GM12878 (cell line): ENCODE measurements around the gene TRPM6.

Experiments used
- ETV6 ChIP-seq, 2 experiments: fragments of 450-650 bp in 1 of 2; IDR thresholded peaks in 1 of 2; conservative IDR thresholded peaks in 1 of 2; 2 replicates each; pipeline ENCODE4 v1.6.1; 2014; ENCODE audit warnings: antibody characterized with exemption in 1 of 2, borderline replicate concordance in 1 of 2, low read depth in 1 of 2, mild to moderate bottlenecking in 1 of 2, moderate library complexity in 1 of 2
- FOXK2 ChIP-seq: fragments of 450-650 bp; IDR thresholded peaks from 2 replicates; pipeline ENCODE4 v1.6.1; 2017; ENCODE audit warnings: mild to moderate bottlenecking, moderate library complexity
- POLR2AphosphoS2 ChIP-seq: IDR thresholded peaks from 2 replicates; pipeline ENCODE4 v1.6.1; 2011; ENCODE audit warnings: low read depth, mild to moderate bottlenecking, low read length, improper control_type of control experiment, moderate library complexity
- SIN3A ChIP-seq: IDR thresholded peaks from 2 replicates; pipeline ENCODE4 v1.6.1; 2012; ENCODE audit warnings: low read depth, low read length, improper control_type of control experiment
- TF ChIP-seq, protein P1 (sequence below): IDR thresholded peaks from 2 replicates; pipeline ENCODE4 v1.6.1; 2012; ENCODE audit warnings: mild to moderate bottlenecking, low read depth, low read length
- TF ChIP-seq, protein P2 (sequence below): IDR thresholded peaks from 2 replicates; pipeline ENCODE4 v1.6.1; 2011; ENCODE audit warnings: low read depth, low read length, improper control_type of control experiment, borderline replicate concordance

- TF ChIP-seq SIN3A (no peak), FOXK2 (no peak), ETV6 (conservative IDR thresholded peaks at IDR 0.05 in 1 of 2, IDR thresholded peaks at IDR 0.05 in 1 of 2; ENCODE audit: borderline replicate concordance in 1 of 2, low read depth in 1 of 2) (no peak), POLR2AphosphoS2 (no peak)
- TF ChIP-seq, protein P1, sequence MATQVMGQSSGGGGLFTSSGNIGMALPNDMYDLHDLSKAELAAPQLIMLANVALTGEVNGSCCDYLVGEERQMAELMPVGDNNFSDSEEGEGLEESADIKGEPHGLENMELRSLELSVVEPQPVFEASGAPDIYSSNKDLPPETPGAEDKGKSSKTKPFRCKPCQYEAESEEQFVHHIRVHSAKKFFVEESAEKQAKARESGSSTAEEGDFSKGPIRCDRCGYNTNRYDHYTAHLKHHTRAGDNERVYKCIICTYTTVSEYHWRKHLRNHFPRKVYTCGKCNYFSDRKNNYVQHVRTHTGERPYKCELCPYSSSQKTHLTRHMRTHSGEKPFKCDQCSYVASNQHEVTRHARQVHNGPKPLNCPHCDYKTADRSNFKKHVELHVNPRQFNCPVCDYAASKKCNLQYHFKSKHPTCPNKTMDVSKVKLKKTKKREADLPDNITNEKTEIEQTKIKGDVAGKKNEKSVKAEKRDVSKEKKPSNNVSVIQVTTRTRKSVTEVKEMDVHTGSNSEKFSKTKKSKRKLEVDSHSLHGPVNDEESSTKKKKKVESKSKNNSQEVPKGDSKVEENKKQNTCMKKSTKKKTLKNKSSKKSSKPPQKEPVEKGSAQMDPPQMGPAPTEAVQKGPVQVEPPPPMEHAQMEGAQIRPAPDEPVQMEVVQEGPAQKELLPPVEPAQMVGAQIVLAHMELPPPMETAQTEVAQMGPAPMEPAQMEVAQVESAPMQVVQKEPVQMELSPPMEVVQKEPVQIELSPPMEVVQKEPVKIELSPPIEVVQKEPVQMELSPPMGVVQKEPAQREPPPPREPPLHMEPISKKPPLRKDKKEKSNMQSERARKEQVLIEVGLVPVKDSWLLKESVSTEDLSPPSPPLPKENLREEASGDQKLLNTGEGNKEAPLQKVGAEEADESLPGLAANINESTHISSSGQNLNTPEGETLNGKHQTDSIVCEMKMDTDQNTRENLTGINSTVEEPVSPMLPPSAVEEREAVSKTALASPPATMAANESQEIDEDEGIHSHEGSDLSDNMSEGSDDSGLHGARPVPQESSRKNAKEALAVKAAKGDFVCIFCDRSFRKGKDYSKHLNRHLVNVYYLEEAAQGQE: no peak
- TF ChIP-seq, protein P2, sequence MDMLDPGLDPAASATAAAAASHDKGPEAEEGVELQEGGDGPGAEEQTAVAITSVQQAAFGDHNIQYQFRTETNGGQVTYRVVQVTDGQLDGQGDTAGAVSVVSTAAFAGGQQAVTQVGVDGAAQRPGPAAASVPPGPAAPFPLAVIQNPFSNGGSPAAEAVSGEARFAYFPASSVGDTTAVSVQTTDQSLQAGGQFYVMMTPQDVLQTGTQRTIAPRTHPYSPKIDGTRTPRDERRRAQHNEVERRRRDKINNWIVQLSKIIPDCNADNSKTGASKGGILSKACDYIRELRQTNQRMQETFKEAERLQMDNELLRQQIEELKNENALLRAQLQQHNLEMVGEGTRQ: no peak
These were observed 165.7 kb downstream of the TRPM6 start for GRCh38 chr9:74721696-74722660.
